SK-N-DZ (cell line): ENCODE data around the gene MICAL2.

ENCODE experiments used
- DNase-seq: peaks from one replicate; pipeline ENCODE4 v3.0.0-alpha.2; 2015; ENCODE audit warnings: low spot score

The MICAL2 gene

DNA sequence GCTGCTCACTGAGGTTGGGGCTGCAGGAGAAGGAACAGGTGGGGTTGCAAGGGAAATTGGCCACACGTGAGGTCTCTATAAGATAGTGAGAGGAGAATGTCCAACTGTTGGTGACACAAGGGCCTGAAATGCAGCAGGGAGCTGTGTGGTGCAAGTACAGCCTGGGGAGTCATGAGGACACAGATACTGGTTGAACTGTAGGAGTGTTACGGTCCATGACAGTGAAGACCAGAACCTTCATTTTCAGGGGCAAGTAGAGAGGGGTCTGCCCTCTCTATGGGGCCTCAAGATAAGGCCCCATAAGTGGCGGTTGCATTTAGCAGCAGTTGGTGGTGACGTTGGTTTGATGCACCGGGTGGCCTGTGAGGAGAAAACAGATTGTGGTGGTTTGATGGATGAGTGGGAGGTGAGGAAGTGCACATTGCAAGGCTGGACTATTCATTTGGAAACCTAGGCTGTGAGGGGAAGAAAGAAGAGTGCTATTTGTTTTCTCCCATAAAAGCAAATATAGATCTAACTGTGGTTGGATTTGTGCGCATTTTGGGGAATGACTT lies 39.4 kb downstream of the MICAL2 start:
- DNase-seq = no peak

DNA sequence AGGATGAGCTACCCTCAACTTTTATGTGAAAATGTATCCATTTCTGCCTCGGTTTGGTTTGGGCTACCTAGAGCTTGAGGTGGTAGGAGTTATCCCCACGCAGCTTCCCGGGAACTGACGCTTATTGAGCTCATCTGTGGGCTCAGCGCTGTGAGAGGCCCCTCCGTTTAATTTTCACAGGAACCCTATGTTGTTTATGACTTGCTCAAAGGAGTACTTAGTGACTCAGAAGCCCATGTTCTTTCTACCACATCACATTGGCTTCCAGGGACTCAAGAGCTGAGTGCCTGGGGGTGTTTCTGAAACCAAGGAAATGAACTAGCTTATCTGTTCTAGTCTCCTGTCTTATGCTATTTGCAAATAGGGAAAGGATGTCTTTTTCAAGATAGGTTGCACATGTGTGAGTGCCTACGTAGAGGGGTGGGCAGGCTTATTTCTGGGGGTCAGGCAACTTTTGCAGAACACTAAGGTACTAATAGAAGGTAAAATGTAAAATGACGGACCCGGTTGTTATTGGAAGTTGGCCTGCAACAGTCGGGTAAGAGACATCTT lies 40.5 kb downstream of the MICAL2 start:
- no peak for DNase-seq

DNA sequence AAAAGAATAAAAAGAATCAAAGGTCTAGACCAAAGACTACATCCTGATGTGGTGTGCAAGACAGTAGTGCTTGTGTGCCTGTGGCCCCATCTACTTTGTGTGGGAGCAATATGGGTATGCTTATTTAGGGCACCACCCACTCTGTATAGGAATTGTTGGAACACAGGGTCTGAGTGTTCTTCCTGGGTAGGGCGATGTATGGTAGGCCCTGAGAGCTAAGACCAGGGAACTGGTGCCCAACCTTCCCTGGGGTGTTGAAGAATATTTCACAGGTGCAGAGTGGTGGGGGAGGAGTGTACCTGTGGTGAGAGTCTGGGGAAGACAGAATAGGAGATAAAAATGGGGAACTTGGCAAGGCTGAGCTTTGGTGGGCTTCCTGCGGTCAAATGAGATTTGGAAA lies 41.9 kb downstream of the MICAL2 start:
- no peak for DNase-seq

DNA sequence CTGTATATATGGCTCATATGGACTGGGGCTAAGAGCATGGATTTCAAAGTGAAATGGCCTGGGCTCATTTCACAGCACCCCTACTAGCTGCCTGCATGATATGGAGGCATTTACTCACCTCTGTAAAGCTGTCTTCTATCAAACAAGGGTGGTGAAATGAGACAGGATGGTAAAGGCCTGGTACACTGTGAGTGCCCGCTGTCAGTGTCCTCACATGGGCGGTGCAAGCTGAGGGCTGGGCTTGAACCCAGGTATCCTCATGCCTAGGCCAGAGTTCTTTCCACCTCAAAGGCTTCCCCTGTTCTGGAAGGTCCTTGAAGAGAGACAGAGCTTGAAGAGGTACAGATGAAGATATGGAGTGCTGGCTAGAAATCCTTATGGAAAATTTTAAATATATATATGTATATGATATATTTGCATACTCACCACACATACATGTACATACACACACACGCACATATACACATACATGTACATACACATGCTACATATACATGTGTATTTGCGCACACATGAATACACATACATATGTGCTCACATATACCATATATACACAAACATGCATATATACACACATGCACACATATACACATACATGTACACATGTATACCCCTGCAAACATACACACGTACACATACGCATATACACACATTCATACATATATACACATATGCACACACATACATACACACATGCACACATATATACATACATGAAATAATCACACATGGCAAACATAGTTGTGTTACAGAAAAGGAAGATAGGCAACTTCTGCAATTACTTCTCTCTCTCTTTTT lies 44.7 kb downstream of the MICAL2 start:
- no peak for DNase-seq

DNA sequence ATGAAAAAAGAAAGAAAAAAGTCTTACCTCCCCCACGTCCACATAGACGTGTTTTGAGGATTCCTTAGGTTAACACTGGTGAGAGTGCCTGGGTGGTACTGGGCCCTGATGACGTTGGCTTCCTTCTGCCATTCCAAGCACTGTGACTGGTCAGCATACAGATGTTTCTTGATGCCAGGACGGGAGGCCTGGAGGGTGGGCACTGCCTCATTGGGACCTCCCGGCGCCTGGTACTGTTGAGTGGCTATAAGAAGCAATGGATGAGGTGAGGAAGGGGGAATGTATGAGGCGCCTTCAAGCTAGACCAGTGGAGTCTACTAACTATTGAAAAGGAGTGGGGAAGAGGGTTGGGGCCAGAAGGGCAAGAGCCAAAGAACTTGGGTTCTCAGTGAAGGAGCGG lies 45.3 kb downstream of the MICAL2 start:
- DNase-seq = no peak

DNA sequence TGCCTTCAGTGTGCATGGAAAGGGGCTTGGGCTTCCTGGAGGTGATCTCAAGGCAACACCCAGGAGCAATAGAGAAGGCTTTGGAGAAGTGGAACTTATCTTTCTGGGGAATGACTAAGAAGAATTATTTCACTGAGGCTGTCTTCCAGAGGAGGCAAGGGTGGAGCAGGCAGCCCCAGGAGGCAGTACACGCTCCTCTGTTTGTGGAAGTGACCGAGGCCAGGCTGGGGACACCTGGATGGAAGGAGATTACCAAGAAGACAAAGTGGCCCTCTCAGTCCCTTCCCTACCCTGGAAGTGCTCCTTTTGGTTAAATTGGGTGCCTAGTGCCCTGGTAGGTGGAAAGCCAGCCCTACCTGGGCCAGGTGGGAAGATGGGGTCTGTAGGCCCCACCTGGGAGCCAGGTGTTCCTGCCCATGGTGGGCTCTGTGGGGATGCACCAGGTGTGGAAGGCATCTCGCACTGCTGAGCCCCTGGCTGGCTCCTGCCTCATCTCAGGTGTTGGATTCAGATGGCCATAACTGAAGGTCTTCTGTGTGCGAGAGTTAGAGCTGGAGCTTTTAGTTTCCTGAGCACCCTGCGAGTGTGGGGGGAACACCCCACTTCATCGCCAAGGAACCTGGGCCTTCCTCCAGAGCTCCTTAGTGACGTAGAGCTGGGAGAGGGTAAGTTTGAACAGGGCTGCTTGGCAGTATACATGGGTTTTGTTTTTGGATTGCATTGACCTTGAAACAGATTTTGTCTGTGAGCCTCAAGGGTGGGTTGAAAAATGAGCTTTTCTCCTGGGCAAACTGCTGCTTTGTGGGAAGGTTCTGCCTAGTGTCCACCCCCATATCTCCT lies 46.1 kb downstream of the MICAL2 start:
- DNase-seq = no peak

DNA sequence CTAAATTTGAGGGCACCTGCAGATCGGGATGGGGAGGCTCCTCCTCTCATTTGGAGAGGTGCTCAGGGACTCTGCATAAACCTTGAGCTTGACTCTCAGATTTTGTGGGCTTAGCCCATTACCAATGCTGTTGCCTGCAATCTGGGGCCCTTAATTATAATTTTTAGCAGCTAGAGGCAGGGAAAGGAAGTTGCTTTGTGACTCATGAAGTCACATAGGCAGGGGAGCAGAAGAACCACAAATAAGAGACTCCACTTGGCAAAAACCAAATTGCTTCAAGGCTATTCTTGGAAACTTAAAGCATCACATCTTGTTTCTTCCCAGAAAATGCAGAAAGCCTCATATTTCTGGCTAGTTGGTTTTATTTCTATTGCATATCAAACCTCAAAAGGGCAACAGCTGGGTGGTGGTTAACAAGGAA lies 46.9 kb downstream of the MICAL2 start:
- DNase-seq = no peak

DNA sequence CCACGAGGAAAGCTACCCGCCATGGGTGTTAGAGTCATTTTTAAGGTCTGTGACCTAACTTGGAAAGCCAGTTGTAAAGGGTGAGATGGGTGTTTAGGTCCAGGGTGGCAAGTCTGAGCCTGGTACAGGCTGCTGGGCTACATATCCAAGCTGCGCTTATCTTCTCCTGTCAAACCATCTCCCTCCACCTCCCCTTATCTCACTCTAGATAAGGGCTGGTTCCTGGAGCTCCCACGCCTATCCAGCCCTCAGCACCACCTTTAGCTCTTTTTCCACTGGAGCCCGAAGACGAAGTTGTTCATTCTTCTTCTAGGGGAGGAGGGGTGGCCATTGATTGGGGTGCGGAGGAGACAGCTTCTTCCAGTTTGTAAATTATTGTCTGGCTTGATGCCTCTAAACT lies 48.5 kb downstream of the MICAL2 start:
- no peak for DNase-seq

DNA sequence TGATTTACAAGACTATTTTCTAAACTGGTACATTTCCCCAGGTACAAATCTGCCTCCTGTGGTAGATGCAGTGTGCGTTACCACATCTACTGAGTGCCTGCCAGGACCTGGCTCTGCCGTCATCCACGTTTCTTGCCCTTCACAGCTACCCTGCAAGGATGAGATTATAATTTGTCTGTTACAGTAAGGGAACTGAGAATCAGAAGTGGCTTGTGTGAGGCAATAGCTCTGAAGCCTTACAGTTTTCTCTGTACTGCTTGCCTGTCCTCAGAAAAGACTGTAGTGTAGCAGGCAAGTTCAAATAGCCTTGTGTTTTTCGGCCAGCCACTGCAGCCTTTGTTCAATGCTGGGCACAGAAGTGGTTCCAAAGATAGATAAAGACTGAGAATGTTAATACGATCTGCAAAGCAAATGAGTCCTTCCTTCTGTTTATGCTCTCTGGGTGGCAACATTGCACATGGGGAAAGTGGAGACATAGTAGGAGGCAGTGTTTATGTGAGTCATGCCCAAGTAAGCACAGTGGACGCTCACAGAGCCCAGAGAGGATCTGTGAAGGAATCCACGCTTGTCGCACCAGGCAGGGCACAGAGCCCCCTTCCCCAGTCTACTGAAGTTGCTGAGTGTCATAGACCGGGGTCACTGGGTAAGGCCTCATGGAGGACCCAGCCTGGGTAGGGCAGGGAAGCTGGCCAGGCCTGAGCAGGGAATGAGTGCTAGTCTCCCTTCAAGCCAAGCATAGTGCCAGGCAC lies 49.1 kb downstream of the MICAL2 start:
- DNase-seq = no peak

DNA sequence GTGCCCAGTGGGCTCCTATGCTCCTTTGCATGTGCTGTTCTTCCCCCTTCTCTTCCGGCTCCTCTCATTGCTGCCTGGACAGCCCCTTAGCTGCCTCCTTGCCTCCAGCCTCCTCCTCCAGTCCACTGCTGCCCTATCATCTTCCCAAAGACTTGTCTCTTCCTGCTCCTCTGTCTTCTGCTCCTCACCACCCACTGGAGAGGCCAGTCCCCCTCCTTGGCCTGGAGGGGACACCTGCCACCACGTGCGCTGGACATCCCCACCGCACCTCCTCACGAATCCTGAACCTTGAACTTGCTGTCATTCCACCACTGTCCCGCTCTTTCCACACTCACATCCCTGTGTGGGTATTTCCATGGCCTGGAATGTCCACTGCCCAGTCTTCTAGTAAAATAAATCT lies 49.8 kb downstream of the MICAL2 start:
- DNase-seq = no peak

DNA sequence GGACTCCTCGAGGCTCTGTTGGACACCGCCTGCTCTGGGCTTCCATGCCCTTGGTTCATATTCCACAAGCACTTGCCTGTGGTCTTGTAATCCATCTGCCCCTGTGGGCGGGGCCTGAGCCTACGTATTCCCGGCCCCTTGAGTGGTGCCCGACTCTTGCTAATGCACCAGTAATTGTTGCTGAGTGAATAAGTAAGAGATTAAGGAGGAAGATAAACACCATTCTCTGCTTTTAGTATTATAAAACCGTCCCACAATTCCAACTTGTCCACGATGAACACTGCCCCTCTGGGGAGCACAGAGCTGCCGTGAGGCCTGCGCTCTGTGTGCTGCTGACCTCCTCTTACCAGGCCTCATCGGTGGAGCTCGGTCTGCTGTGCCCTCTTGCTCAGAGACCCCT lies 50.3 kb downstream of the MICAL2 start:
- peak; percentile 96 for DNase-seq

DNA sequence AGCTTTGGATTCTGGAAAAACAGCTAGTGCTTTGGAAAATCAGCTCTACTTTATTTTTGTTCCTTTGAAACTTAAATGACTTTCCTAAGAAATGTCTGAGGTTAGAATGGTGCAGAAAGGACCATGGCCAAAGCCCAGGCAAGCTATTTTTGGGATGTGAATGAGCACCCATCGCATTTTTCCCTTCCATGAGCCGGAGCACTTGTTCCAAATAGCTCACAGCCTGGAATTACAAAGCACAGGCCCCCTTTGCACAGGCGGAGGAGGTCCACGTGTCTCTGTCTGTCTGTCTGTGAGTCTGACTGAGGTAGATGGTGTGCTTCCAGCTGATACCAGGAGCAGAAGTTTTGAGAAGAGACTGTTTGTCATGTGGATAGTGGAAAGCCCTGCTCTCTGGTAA lies 50.7 kb downstream of the MICAL2 start:
- DNase-seq = no peak

DNA sequence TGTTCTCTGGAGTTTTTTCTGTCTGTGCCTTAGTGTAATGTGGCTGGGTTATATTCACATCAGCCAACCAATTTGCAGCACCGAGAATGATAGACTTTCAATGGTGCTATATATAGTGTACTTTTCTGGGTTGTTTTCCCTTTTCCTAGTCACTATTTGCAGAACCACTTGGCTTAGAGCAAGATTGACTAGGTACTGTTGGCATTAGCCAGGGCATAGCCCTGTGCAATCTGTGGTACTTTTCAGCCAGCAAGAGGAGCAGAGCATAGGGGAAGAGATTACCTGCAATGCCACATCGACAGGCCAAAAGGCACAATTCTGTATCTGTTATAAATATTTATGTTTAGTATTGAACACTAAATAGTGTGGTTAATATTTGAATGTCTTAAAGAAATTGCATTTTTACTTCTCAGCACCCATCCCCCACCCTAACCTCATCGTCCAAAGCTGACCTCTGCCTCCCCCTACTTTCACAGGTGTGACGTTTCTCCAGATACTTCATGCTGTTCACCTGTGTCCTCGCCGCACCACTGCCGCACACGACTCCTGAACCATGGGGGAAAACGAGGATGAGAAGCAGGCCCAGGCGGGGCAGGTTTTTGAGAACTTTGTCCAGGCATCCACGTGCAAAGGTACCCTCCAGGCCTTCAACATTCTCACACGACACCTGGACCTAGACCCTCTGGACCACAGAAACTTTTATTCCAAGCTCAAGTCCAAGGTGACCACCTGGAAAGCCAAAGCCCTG lies 51.4 kb downstream of the MICAL2 start:
- no peak for DNase-seq

DNA sequence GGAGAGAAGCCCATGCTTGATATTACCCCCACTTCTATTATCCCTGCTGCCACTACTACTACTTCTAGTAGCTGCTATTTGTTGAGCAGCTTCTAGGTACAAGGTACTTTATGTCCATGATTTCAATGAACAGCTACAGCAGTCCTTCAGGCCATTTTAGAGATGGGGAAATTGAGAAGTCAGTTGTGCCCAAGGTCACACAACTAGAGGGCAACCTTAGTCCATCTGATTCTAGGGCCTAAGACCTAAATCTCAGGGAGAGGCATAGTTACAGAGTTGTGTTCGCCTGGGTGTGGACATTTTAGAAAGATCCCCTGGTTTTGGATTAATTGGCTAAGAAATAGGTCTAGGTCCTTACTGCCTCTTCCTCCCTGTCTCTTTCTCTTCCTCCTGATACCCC lies 52.3 kb downstream of the MICAL2 start:
- no peak for DNase-seq

DNA sequence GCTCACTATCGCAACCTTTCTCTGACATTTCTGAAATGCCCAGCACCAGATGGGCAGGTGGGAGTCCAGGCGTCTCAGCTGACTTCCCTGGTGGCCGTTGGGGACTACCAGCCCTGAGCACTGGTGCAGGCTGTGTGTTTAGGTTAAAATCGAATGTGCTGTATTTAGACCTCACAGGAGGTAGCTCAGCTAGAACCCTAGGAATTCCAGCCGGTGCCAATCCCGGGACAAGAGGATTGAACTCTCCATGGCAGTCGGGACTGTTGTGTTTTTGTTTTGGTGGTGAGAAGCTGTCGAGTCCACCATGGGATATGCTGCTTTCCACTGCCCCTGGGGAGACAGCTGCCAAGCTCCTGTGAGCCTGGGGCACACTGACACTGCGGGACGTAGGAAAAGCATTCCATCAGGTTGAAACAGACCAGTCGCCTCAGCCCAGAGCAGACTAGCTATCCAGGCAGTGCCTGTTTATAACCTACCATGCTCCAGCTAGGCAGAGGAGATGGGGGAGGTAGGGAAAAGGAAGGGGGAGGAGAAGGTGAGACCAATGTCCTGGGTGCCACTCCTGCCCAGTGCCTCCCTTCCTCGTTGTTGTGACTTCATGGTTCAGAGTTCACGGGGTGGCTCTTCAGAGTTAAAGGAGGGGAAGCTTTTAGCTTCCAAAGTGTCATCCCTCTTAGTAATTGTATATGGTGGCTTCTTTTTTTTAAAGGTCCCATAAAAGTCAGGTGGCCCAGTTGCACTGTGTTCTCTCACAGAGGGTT lies 53.0 kb downstream of the MICAL2 start:
- DNase-seq = no peak

DNA sequence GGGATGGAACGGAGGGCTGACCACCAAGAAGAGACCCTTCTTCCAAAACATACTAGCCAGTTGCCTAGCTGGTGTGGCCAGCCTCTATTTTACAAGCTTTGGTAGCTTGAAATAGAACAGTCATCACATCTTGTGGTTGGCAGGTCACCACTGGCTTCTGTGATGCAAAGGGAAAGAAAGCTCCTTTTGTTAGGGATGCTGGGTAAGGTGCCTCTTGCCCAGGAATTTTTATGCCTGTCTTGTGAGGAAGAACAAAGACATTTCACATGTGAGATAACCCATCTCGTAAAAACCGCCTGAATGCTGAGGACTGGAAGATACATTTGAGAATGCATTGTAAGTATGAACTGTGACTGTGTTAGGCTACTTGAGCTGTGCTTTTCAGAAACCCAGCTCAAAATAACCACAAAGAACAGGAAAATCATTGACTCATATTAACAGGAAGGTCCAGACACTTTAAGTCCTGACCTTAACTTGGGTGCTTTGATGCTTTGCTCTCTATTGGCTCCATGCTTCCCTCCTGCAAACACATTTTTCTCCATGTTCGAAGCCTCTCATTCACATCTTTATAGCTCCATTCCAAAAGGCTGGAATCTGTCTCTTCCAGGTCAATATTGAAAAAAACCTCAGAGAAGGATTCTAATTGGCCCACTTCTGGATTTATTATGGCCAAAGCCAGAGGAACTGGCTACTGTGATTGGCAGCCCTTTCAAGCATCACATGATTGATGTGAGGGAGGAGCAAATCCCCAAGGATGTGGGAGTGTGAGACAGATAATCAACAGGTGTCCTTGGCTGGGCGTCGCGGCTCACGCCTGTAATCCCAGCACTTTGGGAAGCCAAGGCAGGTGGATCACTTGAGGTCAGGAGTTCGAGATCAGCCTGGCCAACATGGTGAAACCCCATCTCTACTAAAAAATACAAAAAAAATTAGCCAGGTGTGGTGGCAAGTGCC lies 53.9 kb downstream of the MICAL2 start:
- no peak for DNase-seq

DNA sequence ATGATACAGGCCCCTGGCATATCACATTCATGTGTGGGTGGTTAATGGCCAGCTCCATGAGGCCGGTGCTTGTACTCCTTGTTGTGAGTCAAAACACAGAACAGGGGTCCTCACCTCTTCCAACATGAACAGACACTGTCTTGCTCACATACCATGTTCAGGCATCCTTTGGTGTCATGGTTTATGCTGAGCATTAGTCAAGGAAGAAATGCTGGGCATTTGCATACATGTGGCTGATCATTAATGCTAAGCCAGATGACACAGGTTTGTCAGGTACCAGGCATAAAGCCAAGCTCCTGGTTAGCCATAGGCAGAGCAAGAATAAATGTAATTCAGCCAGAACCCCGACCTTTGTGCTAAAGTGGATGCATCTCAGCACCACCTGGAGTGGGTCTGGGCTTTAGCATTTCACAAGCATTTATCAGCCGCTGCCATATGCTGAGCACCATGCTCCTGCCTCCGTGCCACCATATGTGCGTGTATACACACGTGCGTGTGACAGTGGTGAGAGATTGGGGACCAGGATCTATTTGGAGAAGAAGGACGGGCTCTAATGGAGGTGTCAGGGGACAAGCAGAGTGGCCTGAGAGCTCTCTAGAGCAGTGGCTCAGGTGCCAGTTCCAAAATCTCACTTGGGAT lies 55.0 kb downstream of the MICAL2 start:
- no peak for DNase-seq

DNA sequence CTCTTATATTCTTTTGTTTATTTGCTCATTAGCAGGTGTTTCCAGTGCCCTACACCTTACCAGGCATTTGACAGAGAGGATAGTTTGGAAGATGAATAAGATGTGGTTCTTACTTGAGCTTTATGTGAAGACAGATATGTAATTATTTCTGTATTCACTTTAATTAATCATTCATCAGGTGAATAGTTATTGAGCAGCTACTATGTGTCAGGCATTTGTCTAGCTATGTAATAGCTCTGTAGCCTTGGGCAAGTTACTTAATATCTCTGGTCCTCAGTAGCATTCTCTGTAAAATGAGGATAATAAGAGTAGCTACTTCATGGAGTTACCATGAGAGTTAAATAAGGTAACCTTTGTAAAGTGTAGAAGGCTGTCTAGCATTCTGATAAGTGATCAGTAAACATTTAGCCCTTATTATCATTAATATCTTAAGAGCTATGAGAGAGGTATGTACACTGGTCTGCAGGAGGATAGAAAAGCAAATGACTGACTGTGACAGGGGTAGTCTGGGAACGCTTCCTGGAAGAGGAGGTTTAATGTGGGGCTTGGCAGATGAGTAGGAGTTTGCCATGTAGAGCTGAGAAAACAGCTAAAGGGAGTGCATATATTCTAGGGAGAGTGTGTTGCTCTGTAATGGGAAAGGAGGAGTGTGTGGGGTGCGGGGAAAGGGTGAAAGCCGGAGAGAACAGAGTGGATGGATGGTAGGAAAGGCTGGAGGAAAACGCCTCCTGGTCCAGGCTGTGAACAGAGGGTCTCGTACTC lies 56.1 kb downstream of the MICAL2 start:
- no peak for DNase-seq
